Ectodermal cell (in vitro differentiated cells): ENCODE measurements around the gene CAPN5.

ENCODE experiments used
- H3K27ac ChIP-seq: 2 replicates; pipeline ENCODE4 v1.7.0; 2013; ENCODE audit warnings: mild to moderate bottlenecking, low read depth, low read length; ENCODE audit not compliant: insufficient read depth, poor library complexity, severe bottlenecking
- H3K27me3 ChIP-seq: 2 replicates; pipeline ENCODE4 v1.7.0; 2013; ENCODE audit warnings: mild to moderate bottlenecking, low read length; ENCODE audit not compliant: insufficient read depth, control insufficient read depth, poor library complexity, severe bottlenecking
- H3K36me3 ChIP-seq: one replicate; pipeline ENCODE4 v1.7.0; 2013; ENCODE audit warnings: low read length; ENCODE audit not compliant: control insufficient read depth, insufficient read depth
- H3K4me1 ChIP-seq: one replicate; pipeline ENCODE4 v1.7.0; 2013; ENCODE audit warnings: low read length; ENCODE audit not compliant: control insufficient read depth, insufficient read depth
- H3K4me3 ChIP-seq: 2 replicates; pipeline ENCODE4 v1.7.0; 2013; ENCODE audit warnings: low read depth, low read length, control low read depth; ENCODE audit not compliant: insufficient read depth
- H3K9me3 ChIP-seq: 2 replicates; pipeline ENCODE4 v1.7.0; 2013; ENCODE audit warnings: mild to moderate bottlenecking, low read length, moderate library complexity; ENCODE audit not compliant: control insufficient read depth
- WGBS, 2 experiments: methylation state at CpG; one replicate each; pipeline ENCODE4 v1.1.7; 2013; ENCODE audit warnings: missing lambda C conversion rate in 2 of 2; 5-methylcytosine and 5-hydroxymethylcytosine counted together

CAPN5 gene

GRCh38 chr11:77125191-77125590, 58.4 kb downstream of the CAPN5 start:
- WGBS, 2 experiments: 84 to 92% methylated on average over 6 of the region's 6 CpGs
- no peaks in the 10 kb centered on the region for H3K27me3 ChIP-seq
- H3K9me3 ChIP-seq: no peaks in the 10 kb centered on the region
- no peak overlapping the region for H3K27ac ChIP-seq
- peaks cover 10% of the 10 kb centered on the region for H3K4me1 ChIP-seq
- H3K4me3 ChIP-seq: no peak overlapping the region
- H3K36me3 ChIP-seq: no peaks in the 10 kb centered on the region

DNA sequence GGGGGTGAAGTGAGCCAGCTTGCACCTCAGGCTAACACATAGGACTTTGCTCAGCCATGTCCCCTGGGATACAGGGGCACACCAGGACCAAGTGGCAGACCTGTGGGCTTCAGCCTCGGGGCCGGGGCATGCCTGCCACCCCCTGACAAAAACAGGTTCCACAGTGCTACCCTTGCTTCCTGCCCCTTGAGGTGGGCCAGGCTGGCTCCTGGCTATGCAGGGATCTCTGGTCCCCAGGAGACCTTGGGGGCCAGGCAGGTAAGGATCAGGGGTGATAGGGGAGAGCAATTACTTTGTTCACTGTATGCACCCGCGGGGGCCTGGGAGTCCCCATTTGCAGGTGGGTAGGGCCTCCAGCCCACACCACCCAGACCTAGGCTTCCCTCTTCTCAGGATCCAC, 58.9 kb downstream of the CAPN5 start:
- H3K9me3 ChIP-seq: no peaks in the 10 kb centered on the region
- H3K27ac ChIP-seq: no peak overlapping the region
- no peaks in the 10 kb centered on the region for H3K36me3 ChIP-seq
- WGBS, 2 experiments: 92 to 95% methylated on average over 4 of the region's 4 CpGs
- H3K4me3 ChIP-seq: no peak overlapping the region
- peaks cover 10% of the 10 kb centered on the region for H3K4me1 ChIP-seq
- H3K27me3 ChIP-seq: no peaks in the 10 kb centered on the region

DNA sequence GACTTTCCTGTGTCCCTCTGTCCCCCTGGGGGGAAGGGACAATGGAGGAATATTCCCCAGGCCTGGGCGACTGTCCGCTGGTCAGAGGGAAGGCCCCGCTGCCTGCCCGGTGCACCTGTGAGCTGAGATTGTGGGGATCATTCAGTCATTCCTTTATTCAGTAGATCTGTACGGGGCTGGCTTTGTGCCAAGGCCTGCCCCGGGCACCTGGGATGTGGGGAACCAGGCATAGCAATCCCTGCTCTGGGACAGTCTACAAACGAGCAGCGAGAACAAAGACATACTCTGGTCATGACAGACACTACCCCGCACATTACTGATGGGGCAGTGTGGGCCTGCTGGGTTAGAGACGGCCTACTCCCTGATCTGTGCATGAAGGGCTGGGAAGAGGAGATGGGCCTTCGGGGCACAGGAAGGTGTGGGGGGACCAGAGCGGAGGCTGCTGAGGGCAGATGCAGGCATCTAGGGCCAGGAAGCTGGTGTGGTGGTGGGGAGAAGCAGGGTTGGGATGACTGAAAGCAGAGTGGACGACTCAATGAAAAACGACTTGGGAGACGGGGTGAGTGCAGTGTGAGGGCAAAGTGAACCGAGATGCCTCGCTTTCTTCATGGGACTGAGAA, 59.5 kb downstream of the CAPN5 start:
- H3K9me3 ChIP-seq: no peaks in the 10 kb centered on the region
- 86 to 89% methylated on average over 17 of the region's 17 CpGs for WGBS, 2 experiments
- H3K27me3 ChIP-seq: no peaks in the 10 kb centered on the region

DNA sequence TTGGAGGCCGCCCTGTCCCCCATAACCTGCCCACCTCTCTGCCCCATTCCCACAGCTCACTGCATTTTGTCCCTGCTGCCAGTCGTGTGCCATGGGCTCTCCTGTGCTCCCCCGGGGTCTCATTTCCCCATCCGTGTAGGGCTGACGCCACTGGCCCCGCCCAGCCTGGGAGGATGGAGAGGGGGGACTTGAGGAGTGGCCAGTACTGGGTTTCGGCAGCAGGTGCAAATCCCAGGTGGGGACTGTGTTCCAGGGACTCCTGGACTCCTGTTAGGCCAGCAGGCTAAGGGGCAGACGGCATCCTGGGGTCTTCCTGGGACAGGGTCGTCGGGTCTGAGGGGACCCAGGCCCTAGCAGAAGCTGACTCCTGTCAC, 60.1 kb downstream of the CAPN5 start:
- H3K27me3 ChIP-seq: no peaks in the 10 kb centered on the region
- H3K4me3 ChIP-seq: peak overlapping the region; percentile 36
- H3K36me3 ChIP-seq: no peaks in the 10 kb centered on the region
- H3K4me1 ChIP-seq: peaks cover 10% of the 10 kb centered on the region
- WGBS, 2 experiments: 19 to 23% methylated on average over 10 of the region's 10 CpGs
- no peaks in the 10 kb centered on the region for H3K9me3 ChIP-seq
- H3K27ac ChIP-seq: no peak overlapping the region

More for the DNA sequence above, 59.5 kb downstream of the CAPN5 start:
- Histone ChIP-seq H3K4me1 (peaks cover 10% of the 10 kb centered on the region), H3K4me3 (no peak overlapping the region), H3K36me3 (no peaks in the 10 kb centered on the region), H3K27ac (no peak overlapping the region)

DNA sequence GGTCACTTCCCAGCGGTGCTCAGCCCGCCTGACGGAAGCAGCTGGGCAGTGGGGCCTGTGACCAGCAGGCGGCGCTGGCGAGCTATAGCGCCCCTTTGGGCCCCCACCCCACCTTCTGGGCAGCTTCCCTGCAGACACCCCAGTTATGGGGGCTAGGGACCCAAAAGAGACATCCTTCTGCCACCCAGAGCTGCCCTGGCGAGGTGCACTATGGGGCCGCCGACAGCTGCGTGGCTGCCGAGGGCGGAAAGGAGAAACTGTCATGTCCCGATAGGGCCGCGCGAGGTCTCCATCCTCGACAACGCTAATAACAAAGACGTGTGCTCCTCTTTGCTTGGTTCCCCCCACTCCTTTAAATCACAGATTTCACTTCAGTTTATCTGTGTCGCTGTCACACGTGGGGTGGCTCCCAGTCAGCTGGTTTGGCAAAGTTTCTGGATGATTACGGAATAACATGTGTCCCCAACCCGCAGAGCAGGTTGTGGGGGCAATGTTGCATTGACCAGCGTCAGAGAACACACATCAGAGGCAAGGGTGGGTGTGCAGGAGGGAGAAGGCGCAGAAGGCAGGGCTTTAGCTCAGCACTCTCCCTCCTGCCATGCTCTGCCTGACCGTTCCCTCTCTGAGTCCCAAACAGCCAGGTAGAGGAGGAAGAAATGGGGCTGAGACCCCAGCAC, 60.6 kb downstream of the CAPN5 start:
- H3K27me3 ChIP-seq: no peaks in the 10 kb centered on the region
- peaks cover 10% of the 10 kb centered on the region for H3K4me1 ChIP-seq
- no peak overlapping the region for H3K27ac ChIP-seq
- H3K36me3 ChIP-seq: no peaks in the 10 kb centered on the region
- peak overlapping the region; percentile 36 for H3K4me3 ChIP-seq
- H3K9me3 ChIP-seq: no peaks in the 10 kb centered on the region
- WGBS, 2 experiments: 7% methylated on average over 27 of the region's 27 CpGs

GRCh38 chr11:77127920-77128691, 61.3 kb downstream of the CAPN5 start, which contains the start of gene MYO7A:
TSS of gene MYO7A (plus strand) at chr11:77128246. CDS start at chr11:77130635, 2,389 bp downstream.
- WGBS, 2 experiments: 49 to 52% methylated on average over 20 of the region's 20 CpGs
- no peaks in the 10 kb centered on the region for H3K36me3 ChIP-seq
- H3K27me3 ChIP-seq: no peaks in the 10 kb centered on the region
- peaks cover 10% of the 10 kb centered on the region for H3K4me1 ChIP-seq
- H3K4me3 ChIP-seq: peak within 1 kb of the TSS; percentile 36
- H3K27ac ChIP-seq: no peak within 1 kb of the TSS
- H3K9me3 ChIP-seq: no peaks in the 10 kb centered on the region

- Histone ChIP-seq H3K4me3 (no peak overlapping the region), H3K27me3 (no peaks in the 10 kb centered on the region), H3K36me3 (no peaks in the 10 kb centered on the region), H3K9me3 (no peaks in the 10 kb centered on the region), H3K27ac (no peak overlapping the region), H3K4me1 (peaks cover 10% of the 10 kb centered on the region)
- 93 to 96% methylated on average over 11 of the region's 11 CpGs for WGBS, 2 experiments
These were observed 62.5 kb downstream of the CAPN5 start for GRCh38 chr11:77129069-77129841.

DNA sequence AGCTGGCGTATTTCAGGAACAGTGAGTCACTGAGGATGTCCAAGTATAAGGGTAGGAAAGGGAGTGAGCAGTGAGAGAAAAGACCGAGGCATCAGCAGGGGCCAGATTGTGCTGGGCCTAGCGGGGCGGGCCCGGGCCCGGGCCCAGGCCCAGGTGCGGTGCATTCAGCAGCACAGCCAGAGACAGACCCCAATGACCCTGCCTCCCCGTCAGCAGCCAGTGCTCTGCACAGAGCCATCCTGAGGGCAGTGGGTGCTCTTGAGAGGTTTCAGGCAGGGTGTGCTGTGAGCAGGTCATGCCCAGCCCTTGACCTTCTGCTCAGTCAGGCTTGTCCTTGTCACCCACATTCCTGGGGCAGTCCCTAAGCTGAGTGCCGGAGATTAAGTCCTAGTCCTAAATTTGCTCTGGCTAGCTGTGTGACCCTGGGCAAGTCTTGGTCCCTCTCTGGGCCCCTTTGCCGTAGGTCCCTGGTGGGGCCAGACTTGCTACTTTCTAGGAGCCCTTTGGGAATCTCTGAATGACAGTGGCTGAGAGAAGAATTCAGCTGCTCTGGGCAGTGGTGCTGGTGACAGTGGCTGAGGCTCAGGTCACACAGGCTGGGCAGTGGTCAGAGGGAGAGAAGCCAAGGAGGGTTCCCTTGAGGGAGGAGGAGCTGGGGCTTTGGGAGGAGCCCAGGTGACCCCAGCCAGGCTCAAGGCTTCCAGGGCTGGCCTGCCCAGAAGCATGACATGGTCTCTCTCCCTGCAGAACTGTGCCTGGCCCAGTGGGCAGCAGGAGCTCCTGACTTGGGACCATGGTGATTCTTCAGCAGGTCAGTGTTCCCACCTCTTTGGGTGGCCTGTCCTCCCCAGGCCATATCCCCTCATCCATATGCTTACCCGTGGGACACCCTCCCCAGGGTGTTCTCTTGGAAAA, 63.3 kb downstream of the CAPN5 start:
- H3K9me3 ChIP-seq: no peaks in the 10 kb centered on the region
- H3K4me1 ChIP-seq: peaks cover 10% of the 10 kb centered on the region
- H3K27me3 ChIP-seq: no peaks in the 10 kb centered on the region
- no peaks in the 10 kb centered on the region for H3K36me3 ChIP-seq
- 89 to 92% methylated on average over 11 of the region's 11 CpGs for WGBS, 2 experiments
- no peak overlapping the region for H3K27ac ChIP-seq
- no peak overlapping the region for H3K4me3 ChIP-seq

GRCh38 chr11:77130763-77131513, 64.2 kb downstream of the CAPN5 start:
- Histone ChIP-seq H3K9me3 (no peaks in the 10 kb centered on the region), H3K27me3 (no peaks in the 10 kb centered on the region), H3K27ac (no peak overlapping the region), H3K4me1 (peaks cover 10% of the 10 kb centered on the region), H3K4me3 (no peak overlapping the region), H3K36me3 (no peaks in the 10 kb centered on the region)
- 80 to 85% methylated on average over 9 of the region's 9 CpGs for WGBS, 2 experiments
